ENCODE data around the gene ATP6V0E2.

GRCh38 chr7:149833495-149834130 is 40.2 kb upstream of the ATP6V0E2 start:
- no peak for TF ChIP-seq POLR2A (IDR thresholded peaks at IDR 0.05; ENCODE audit: low read depth, low read length)
- TF ChIP-seq TAF1 (IDR thresholded peaks at IDR 0.05; ENCODE audit: borderline replicate concordance, low read depth, low read length) = no peak
